K562 (cell line): ENCODE results near the gene MPIG6B. TPM values are rescaled to one million over a fixed set of nuclear protein-coding genes. Genes with fewer than 3 reads are reported as not detected.

Experiments
- CBFA2T3 ChIP-seq: fragments of 450-650 bp; IDR thresholded peaks from 2 replicates; pipeline ENCODE4 v1.6.1; 2017
- FOS ChIP-seq: IDR thresholded peaks from 3 replicates; pipeline ENCODE4 v1.6.1; 2011; ENCODE audit not compliant: insufficient read length; ENCODE audit errors: extremely low read depth
- HDAC6 ChIP-seq: IDR thresholded peaks from 2 replicates; pipeline ENCODE4 v1.6.1; 2012; ENCODE audit warnings: low read depth, mild to moderate bottlenecking, control low read depth, inconsistent platforms, low read length, moderate library complexity
- MEF2D ChIP-seq: conservative IDR thresholded peaks from 2 replicates; pipeline ENCODE4 v1.6.1; 2016; ENCODE audit warnings: low read depth, missing genetic modification characterization, missing compliant biosample characterization
- NCOA2 ChIP-seq, 2 experiments: fragments of 450-650 bp; IDR thresholded peaks; 2 replicates each; pipeline ENCODE4 v1.6.1; 2018; ENCODE audit warnings: mild to moderate bottlenecking in 2 of 2, moderate library complexity in 1 of 2; ENCODE audit not compliant: partially characterized antibody in 2 of 2
- NR4A1 ChIP-seq, 2 experiments: fragments of 250-450 bp in 1 of 2; fragments of 450-650 bp in 1 of 2; sonication (Bioruptor Pico) in 1 of 2; IDR thresholded peaks; 2 replicates each; pipeline versions ENCODE4 v1.4.0 to v1.6.1; 2016 to 2020; ENCODE audit warnings: mild to moderate bottlenecking in 2 of 2, missing compliant biosample characterization in 1 of 2, missing genetic modification characterization in 1 of 2, moderate library complexity in 1 of 2
- RBM17 ChIP-seq: fragments of 200-400 bp; formaldehyde crosslinking; IDR thresholded peaks from 2 replicates; pipeline ENCODE4 v1.6.1; 2017; ENCODE audit warnings: low read depth, mild to moderate bottlenecking, low read length, borderline replicate concordance
- ZBTB8A ChIP-seq: fragments of 450-650 bp; IDR thresholded peaks from 2 replicates; pipeline ENCODE4 v1.6.1; 2018; ENCODE audit warnings: mild to moderate bottlenecking, moderate library complexity; ENCODE audit not compliant: partially characterized antibody
- ZC3H11A ChIP-seq: IDR thresholded peaks from 2 replicates; pipeline ENCODE4 v1.6.1; 2012; ENCODE audit warnings: low read depth, low read length, improper control_type of control experiment
- ZKSCAN3 ChIP-seq: fragments of 250-450 bp; sonication (Bioruptor Pico); IDR thresholded peaks from 2 replicates; pipeline ENCODE4 v1.4.0; 2020
- ZNF707 ChIP-seq: fragments of 250-450 bp; sonication (Bioruptor Pico); conservative IDR thresholded peaks from 2 replicates; pipeline ENCODE4 v1.8.0; 2022; ENCODE audit warnings: inconsistent platforms, mild to moderate bottlenecking, moderate library complexity
- ZNF717 ChIP-seq: fragments of 250-450 bp; sonication (Bioruptor Pico); IDR thresholded peaks from 2 replicates; pipeline ENCODE4 v1.5.0; 2021
- ZNF764 ChIP-seq: fragments of 250-450 bp; sonication (Bioruptor Pico); IDR thresholded peaks from 2 replicates; pipeline ENCODE4 v1.4.0; 2020; ENCODE audit warnings: low read depth, mild to moderate bottlenecking, moderate library complexity
- polyA plus RNA-seq, 8 experiments: library from polyadenylated mRNA; depleted of rRNA in 4 of 8; stranded (reverse) in 5 of 8; unstranded in 3 of 8; fragments of >200 nt; fragmentation: Nextera tagmentation in 2 of 8; fragmentation: Illumina TruSeq in 1 of 8; extraction: Ambion mirVana in 2 of 8; extraction: Trizol in 1 of 8; gene quantifications; 2 replicates each; pipeline versions ENCODE4 v1.2.1 to v1.2.3, GENCODE V29; 2011 to 2014; ENCODE audit warnings: inconsistent platforms in 1 of 8, missing spikeins in 1 of 8
- total RNA-seq, 7 experiments: library from RNA; depleted of rRNA in 6 of 7; stranded (reverse); fragments of >200 nt in 6 of 7; fragmentation: Illumina TruSeq in 2 of 7; extraction: Trizol in 2 of 7; gene quantifications; 2 replicates each; pipeline versions ENCODE4 v1.2.1 to v1.2.3, GENCODE V29; 2011 to 2021; ENCODE audit warnings: low replicate concordance in 1 of 7
- TF ChIP-seq, protein P1 (sequence below), 2 experiments: IDR thresholded peaks; 2 replicates each; pipeline ENCODE4 v1.6.1; 2012; ENCODE audit warnings: improper control_type of control experiment in 2 of 2, low read depth in 2 of 2, low read length in 2 of 2, borderline replicate concordance in 1 of 2
- TF ChIP-seq, protein P2 (sequence below), 2 experiments: fragments of 450-650 bp in 1 of 2; sonication (generic) in 1 of 2; formaldehyde crosslinking; conservative IDR thresholded peaks; 2 replicates each; pipeline versions ENCODE4 v1.4.0 to v1.8.1; 2020 to 2022; ENCODE audit warnings: mild to moderate bottlenecking in 1 of 2, missing genetic modification reagents in 1 of 2
- TF ChIP-seq, protein P3 (sequence below): fragments of 450-650 bp; conservative IDR thresholded peaks from 2 replicates; pipeline ENCODE4 v1.6.1; 2016; ENCODE audit warnings: missing genetic modification characterization, low read depth, mild to moderate bottlenecking, missing compliant biosample characterization, moderate library complexity
- TF ChIP-seq, protein P4 (sequence below): fragments of 450-650 bp; formaldehyde crosslinking; IDR thresholded peaks from 2 replicates; pipeline ENCODE4 v1.4.0; 2020; ENCODE audit warnings: mild to moderate bottlenecking, moderate library complexity
- TF ChIP-seq, protein P5 (sequence below): sonication (generic); formaldehyde crosslinking; IDR thresholded peaks from 2 replicates; pipeline ENCODE4 v1.8.1; 2023; ENCODE audit warnings: mild to moderate bottlenecking, missing genetic modification reagents

Gene MPIG6B
- total and polyA plus RNA-seq, 9 of the 15 experiments (the other 6 are each of a cell fraction or from before 2014, with no cell fraction given), result 0.11 to 1.2 (median 0.28) TPM; not detected in 1

DNA sequence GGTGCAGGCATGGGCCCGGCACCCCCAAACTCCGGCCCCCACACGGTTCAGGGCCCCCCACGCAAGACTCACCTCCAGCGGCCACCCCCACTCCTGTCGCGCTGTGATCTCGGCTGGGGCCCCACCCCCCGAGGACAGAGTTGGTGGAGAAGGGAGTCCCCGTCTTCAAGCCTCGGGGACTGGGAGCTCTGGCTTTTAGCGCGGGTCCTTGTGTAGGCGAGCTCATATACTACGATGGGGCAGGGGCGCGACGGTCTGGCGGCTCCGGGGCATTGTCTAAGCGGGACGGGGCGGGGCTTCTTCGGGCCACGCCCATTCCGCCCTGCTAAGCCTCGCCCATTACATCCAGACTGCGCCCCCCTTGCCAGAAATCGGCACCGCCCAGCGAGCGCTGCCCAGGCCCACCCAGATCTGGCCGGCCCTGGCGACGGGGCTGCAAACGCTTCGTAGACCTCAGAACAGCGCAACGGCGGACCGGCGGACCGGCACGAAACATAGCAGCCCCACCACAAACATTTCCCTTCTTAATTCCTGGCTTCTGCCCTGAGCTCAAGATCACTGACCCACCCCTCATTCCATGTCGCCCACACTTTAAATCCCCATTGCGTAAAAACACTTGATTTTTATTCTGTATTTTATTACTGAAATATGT, 6.9 kb downstream of the MPIG6B start (continued):
- TF ChIP-seq, protein P1, sequence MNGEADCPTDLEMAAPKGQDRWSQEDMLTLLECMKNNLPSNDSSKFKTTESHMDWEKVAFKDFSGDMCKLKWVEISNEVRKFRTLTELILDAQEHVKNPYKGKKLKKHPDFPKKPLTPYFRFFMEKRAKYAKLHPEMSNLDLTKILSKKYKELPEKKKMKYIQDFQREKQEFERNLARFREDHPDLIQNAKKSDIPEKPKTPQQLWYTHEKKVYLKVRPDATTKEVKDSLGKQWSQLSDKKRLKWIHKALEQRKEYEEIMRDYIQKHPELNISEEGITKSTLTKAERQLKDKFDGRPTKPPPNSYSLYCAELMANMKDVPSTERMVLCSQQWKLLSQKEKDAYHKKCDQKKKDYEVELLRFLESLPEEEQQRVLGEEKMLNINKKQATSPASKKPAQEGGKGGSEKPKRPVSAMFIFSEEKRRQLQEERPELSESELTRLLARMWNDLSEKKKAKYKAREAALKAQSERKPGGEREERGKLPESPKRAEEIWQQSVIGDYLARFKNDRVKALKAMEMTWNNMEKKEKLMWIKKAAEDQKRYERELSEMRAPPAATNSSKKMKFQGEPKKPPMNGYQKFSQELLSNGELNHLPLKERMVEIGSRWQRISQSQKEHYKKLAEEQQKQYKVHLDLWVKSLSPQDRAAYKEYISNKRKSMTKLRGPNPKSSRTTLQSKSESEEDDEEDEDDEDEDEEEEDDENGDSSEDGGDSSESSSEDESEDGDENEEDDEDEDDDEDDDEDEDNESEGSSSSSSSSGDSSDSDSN (IDR thresholded peaks at IDR 0.05; ENCODE audit: borderline replicate concordance in 1 of 2, low read depth in 2 of 2, low read length in 2 of 2), result 0 out of 4 replicates have a peak, but pooled peaks of 1 of the 2 experiments have one; percentile 60
- TF ChIP-seq, protein P2, sequence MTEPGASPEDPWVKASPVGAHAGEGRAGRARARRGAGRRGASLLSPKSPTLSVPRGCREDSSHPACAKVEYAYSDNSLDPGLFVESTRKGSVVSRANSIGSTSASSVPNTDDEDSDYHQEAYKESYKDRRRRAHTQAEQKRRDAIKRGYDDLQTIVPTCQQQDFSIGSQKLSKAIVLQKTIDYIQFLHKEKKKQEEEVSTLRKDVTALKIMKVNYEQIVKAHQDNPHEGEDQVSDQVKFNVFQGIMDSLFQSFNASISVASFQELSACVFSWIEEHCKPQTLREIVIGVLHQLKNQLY (CRISPR knock-in tag; conservative IDR thresholded peaks at IDR 0.05), result peak in 1 of 2 experiments; percentile 97; a peak in 2 of 4 replicates
- TF ChIP-seq MEF2D (tag) (no peak), FOS (no peak), ZNF764 (CRISPR knock-in tag) (peak; percentile 91), NCOA2 (IDR thresholded peaks at IDR 0.05; ENCODE audit: partially characterized antibody in 2 of 2) (no peak), ZNF717 (CRISPR knock-in tag) (peak; percentile 98), HDAC6 (peak; percentile 18; the same call in 1 of the 2 replicates), RBM17 (no peak), ZNF707 (CRISPR knock-in tag) (0 out of 2 replicates have a peak, but pooled peaks have one; percentile 35), ZKSCAN3 (CRISPR knock-in tag) (no peak), CBFA2T3 (no peak), NR4A1 (CRISPR knock-in tag; IDR thresholded peaks at IDR 0.05) (peak; percentile 95), NR4A1 (tag; IDR thresholded peaks at IDR 0.05) (peak; percentile 38; the same call in 1 of the 2 replicates), ZC3H11A (no peak), ZBTB8A (no peak)
- TF ChIP-seq, protein P3, sequence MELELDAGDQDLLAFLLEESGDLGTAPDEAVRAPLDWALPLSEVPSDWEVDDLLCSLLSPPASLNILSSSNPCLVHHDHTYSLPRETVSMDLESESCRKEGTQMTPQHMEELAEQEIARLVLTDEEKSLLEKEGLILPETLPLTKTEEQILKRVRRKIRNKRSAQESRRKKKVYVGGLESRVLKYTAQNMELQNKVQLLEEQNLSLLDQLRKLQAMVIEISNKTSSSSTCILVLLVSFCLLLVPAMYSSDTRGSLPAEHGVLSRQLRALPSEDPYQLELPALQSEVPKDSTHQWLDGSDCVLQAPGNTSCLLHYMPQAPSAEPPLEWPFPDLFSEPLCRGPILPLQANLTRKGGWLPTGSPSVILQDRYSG (tag), result no peak
- TF ChIP-seq, protein P4, sequence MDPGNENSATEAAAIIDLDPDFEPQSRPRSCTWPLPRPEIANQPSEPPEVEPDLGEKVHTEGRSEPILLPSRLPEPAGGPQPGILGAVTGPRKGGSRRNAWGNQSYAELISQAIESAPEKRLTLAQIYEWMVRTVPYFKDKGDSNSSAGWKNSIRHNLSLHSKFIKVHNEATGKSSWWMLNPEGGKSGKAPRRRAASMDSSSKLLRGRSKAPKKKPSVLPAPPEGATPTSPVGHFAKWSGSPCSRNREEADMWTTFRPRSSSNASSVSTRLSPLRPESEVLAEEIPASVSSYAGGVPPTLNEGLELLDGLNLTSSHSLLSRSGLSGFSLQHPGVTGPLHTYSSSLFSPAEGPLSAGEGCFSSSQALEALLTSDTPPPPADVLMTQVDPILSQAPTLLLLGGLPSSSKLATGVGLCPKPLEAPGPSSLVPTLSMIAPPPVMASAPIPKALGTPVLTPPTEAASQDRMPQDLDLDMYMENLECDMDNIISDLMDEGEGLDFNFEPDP (CRISPR knock-in tag), result peak; percentile 98
- TF ChIP-seq, protein P5, sequence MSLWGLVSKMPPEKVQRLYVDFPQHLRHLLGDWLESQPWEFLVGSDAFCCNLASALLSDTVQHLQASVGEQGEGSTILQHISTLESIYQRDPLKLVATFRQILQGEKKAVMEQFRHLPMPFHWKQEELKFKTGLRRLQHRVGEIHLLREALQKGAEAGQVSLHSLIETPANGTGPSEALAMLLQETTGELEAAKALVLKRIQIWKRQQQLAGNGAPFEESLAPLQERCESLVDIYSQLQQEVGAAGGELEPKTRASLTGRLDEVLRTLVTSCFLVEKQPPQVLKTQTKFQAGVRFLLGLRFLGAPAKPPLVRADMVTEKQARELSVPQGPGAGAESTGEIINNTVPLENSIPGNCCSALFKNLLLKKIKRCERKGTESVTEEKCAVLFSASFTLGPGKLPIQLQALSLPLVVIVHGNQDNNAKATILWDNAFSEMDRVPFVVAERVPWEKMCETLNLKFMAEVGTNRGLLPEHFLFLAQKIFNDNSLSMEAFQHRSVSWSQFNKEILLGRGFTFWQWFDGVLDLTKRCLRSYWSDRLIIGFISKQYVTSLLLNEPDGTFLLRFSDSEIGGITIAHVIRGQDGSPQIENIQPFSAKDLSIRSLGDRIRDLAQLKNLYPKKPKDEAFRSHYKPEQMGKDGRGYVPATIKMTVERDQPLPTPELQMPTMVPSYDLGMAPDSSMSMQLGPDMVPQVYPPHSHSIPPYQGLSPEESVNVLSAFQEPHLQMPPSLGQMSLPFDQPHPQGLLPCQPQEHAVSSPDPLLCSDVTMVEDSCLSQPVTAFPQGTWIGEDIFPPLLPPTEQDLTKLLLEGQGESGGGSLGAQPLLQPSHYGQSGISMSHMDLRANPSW, result peak; percentile 63
